Nephron progenitor cell (in vitro differentiated cells): ENCODE data around the gene EGFL7.

ENCODE experiments used
- DNase-seq: peaks from one replicate; pipeline ENCODE4 v3.0.0; 2021
- H3K27ac Mint-ChIP-seq: 2 replicates; pipeline ENCODE4 v1.8.0; 2021; ENCODE audit warnings: mild to moderate bottlenecking, moderate library complexity, mixed read lengths
- H3K27me3 Mint-ChIP-seq: 2 replicates; pipeline ENCODE4 v1.8.0; 2021; ENCODE audit warnings: mild to moderate bottlenecking, low read depth, mixed read lengths; ENCODE audit not compliant: poor library complexity
- H3K36me3 Mint-ChIP-seq: 2 replicates; pipeline ENCODE4 v1.8.0; 2021; ENCODE audit warnings: low read depth, mixed read lengths
- H3K4me1 Mint-ChIP-seq: 2 replicates; pipeline ENCODE4 v1.8.0; 2021; ENCODE audit warnings: mixed read lengths
- H3K4me3 Mint-ChIP-seq: 2 replicates; pipeline ENCODE4 v1.8.0; 2021; ENCODE audit warnings: mild to moderate bottlenecking, moderate library complexity, mixed read lengths
- H3K9me3 Mint-ChIP-seq: 2 replicates; pipeline ENCODE4 v1.8.0; 2021; ENCODE audit warnings: mild to moderate bottlenecking, moderate library complexity, mixed read lengths
- CTCF ChIP-seq: fragments of 200-600 bp; sonication (generic); IDR thresholded peaks from 2 replicates; pipeline ENCODE4 v1.5.0; 2021; ENCODE audit warnings: antibody characterized with exemption

The EGFL7 gene

GRCh38 chr9:136662326-136662655 lies 425 bp upstream of the EGFL7 start:
- no peak for DNase-seq
- H3K4me1 Mint-ChIP-seq, result peaks cover 32% of the 10 kb centered on the region
- H3K9me3 Mint-ChIP-seq, result no peaks in the 10 kb centered on the region
- H3K36me3 Mint-ChIP-seq, result no peaks in the 10 kb centered on the region
- no peak overlapping the region for H3K27ac Mint-ChIP-seq
- peaks cover 4% of the 10 kb centered on the region for H3K27me3 Mint-ChIP-seq
- H3K4me3 Mint-ChIP-seq, result no peak overlapping the region
- TF ChIP-seq CTCF, result no peak

- Mint-ChIP-seq H3K4me1 (peaks cover 31% of the 10 kb centered on the region), H3K27me3 (no peaks in the 10 kb centered on the region), H3K36me3 (no peaks in the 10 kb centered on the region), H3K27ac (no peak overlapping the region), H3K9me3 (no peaks in the 10 kb centered on the region), H3K4me3 (peak overlapping the region; percentile 73)
- DNase-seq, result no peak
- no peak for TF ChIP-seq CTCF
These were observed 1.5 kb downstream of the EGFL7 start for GRCh38 chr9:136664000-136664915.

- no peaks in the 10 kb centered on the region for H3K9me3 Mint-ChIP-seq
- peaks cover 31% of the 10 kb centered on the region for H3K4me1 Mint-ChIP-seq
- H3K27ac Mint-ChIP-seq, result no peak overlapping the region
- peak overlapping the region; percentile 73 for H3K4me3 Mint-ChIP-seq
- peak; percentile 62 for DNase-seq
- TF ChIP-seq CTCF, result peak; percentile 25
- no peaks in the 10 kb centered on the region for H3K27me3 Mint-ChIP-seq
- no peaks in the 10 kb centered on the region for H3K36me3 Mint-ChIP-seq
These were observed 2.5 kb downstream of the EGFL7 start for GRCh38 chr9:136665111-136665703.

- TF ChIP-seq CTCF, result no peak
- Mint-ChIP-seq H3K27me3 (no peaks in the 10 kb centered on the region), H3K27ac (no peak overlapping the region), H3K4me1 (peaks cover 31% of the 10 kb centered on the region), H3K9me3 (no peaks in the 10 kb centered on the region), H3K36me3 (no peaks in the 10 kb centered on the region), H3K4me3 (no peak overlapping the region)
- peak; percentile 67 for DNase-seq
These were observed 3.1 kb downstream of the EGFL7 start for GRCh38 chr9:136665704-136666371.

GRCh38 chr9:136666372-136667213 lies 3.9 kb downstream of the EGFL7 start:
- Mint-ChIP-seq H3K9me3 (no peaks in the 10 kb centered on the region), H3K27me3 (no peaks in the 10 kb centered on the region), H3K36me3 (no peaks in the 10 kb centered on the region), H3K4me3 (peak overlapping the region; percentile 75), H3K4me1 (peaks cover 33% of the 10 kb centered on the region), H3K27ac (no peak overlapping the region)
- no peak for TF ChIP-seq CTCF
- DNase-seq, result no peak
